ENCODE data around the gene PLG. TPM values are rescaled to one million over a fixed set of nuclear protein-coding genes. Genes with fewer than 3 reads are reported as not detected.
"Not testable (repeated sequence)": the region's sequence is repeated elsewhere in the genome, so short reads cannot be mapped to it uniquely, and the experiment has no call there.

Gene PLG
- total RNA-seq, 1 experiment from 2014 or later: 0.57 TPM

DNA sequence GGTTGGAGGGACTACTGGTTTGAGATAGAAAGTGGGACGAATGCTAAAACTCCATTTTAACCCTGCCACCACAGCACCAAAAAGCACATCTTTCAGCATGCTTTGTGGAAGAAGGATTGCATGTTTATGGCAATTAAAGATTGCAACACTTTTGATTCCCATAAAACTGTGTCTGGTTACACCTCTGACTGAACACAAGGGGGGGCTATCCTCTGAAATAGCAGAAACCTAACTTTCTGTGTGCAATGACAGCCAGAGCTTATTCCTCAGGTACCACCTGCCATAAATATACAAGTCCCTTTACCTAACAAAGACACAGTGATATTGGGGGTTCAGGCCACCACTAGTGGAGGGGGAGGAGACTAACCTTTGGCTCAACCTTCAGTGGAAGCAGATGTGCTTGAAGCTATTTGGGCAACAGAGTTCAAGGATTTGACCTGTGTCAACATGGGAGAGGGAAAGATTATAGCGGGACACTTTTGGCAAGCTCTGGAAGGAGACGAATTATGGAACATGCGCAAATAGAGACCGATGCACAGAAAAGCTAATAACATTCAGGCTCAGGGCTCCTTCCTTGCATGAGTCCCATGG, 9.6 kb upstream of the PLG start:
- in situ Hi-C loops (cut with HindIII; ENCODE audit: low pct_unique_long_range_greater_than_20kb, low sequenced_read_pairs) (no loop called here), intact Hi-C loops (cut with micrococcal nuclease; ENCODE audit: unreplicated experiment) (no loop called here)
- TF ChIP-seq POLR2AphosphoS5 (IDR thresholded peaks at IDR 0.05; ENCODE audit: low read depth, low read length): no peak
- no peak for TF ChIP-seq REST (IDR thresholded peaks at IDR 0.05; ENCODE audit: insufficient read depth in 1 of 2, low read depth in 2 of 2, low read length in 1 of 2)
- no peak for TF ChIP-seq SIN3A (IDR thresholded peaks at IDR 0.05; ENCODE audit: borderline replicate concordance, insufficient read depth, low read depth, low read length)
- TF ChIP-seq CTCF (IDR thresholded peaks at IDR 0.05): peak; percentile 23
- TF ChIP-seq TCF7L2 (IDR thresholded peaks at IDR 0.05; ENCODE audit: low read depth, low read length): no peak
- ATAC-seq (no peak), DNase-seq (ENCODE audit: low read depth, low spot score) (no peak)
- no peaks in the 10 kb centered on the region for H3K4me1 ChIP-seq (ENCODE audit: control insufficient read depth, insufficient read depth, low read length)
- H3K27me3 ChIP-seq (ENCODE audit: control insufficient read depth, insufficient read depth, low read length): no peaks in the 10 kb centered on the region
- no peaks in the 10 kb centered on the region for H3K36me3 ChIP-seq (ENCODE audit: control insufficient read depth, insufficient read depth, low read length)
- no peaks in the 10 kb centered on the region for H3K9me3 ChIP-seq (ENCODE audit: control insufficient read depth, insufficient read depth, low read depth, low read length)
- no peak overlapping the region for H3K27ac ChIP-seq (ENCODE audit: low read length)
- ChIA-PET POLR2A (no interaction called here), CTCF (no interaction called here)
- H3K4me3 ChIP-seq (ENCODE audit: low read depth in 2 of 2, low read length in 2 of 2): no peak overlapping the region
- BruUV-seq (replicated peaks): no TSS peak

GRCh38 chr6:160695025-160695424, 7.0 kb upstream of the PLG start:
- H3K4me1 ChIP-seq (ENCODE audit: control insufficient read depth, insufficient read depth, low read length); DNase-seq (ENCODE audit: low read depth, low spot score); H3K9me3 ChIP-seq (ENCODE audit: control insufficient read depth, insufficient read depth, low read depth, low read length); in situ Hi-C loops (cut with HindIII; ENCODE audit: low pct_unique_long_range_greater_than_20kb, low sequenced_read_pairs); BruUV-seq (replicated peaks); H3K4me3 ChIP-seq (ENCODE audit: low read depth in 2 of 2, low read length in 2 of 2); POLR2A ChIA-PET; ATAC-seq; H3K36me3 ChIP-seq (ENCODE audit: control insufficient read depth, insufficient read depth, low read length); intact Hi-C loops (cut with micrococcal nuclease; ENCODE audit: unreplicated experiment); H3K27ac ChIP-seq (ENCODE audit: low read length); H3K27me3 ChIP-seq (ENCODE audit: control insufficient read depth, insufficient read depth, low read length); CTCF ChIA-PET: not testable (repeated sequence)

- H3K27me3 ChIP-seq (ENCODE audit: control insufficient read depth, insufficient read depth, low read length); H3K9me3 ChIP-seq (ENCODE audit: control insufficient read depth, insufficient read depth, low read depth, low read length); H3K36me3 ChIP-seq (ENCODE audit: control insufficient read depth, insufficient read depth, low read length); ATAC-seq; H3K4me1 ChIP-seq (ENCODE audit: control insufficient read depth, insufficient read depth, low read length); H3K4me3 ChIP-seq (ENCODE audit: low read depth in 2 of 2, low read length in 2 of 2); POLR2A ChIA-PET; DNase-seq (ENCODE audit: low read depth, low spot score); intact Hi-C loops (cut with micrococcal nuclease; ENCODE audit: unreplicated experiment); in situ Hi-C loops (cut with HindIII; ENCODE audit: low pct_unique_long_range_greater_than_20kb, low sequenced_read_pairs); BruUV-seq (replicated peaks); H3K27ac ChIP-seq (ENCODE audit: low read length); CTCF ChIA-PET: not testable (repeated sequence)
These were observed 6.4 kb upstream of the PLG start for GRCh38 chr6:160695622-160696021.

- H3K4me3 ChIP-seq (ENCODE audit: low read depth in 2 of 2, low read length in 2 of 2); intact Hi-C loops (cut with micrococcal nuclease; ENCODE audit: unreplicated experiment); H3K27ac ChIP-seq (ENCODE audit: low read length); BruUV-seq (replicated peaks); H3K27me3 ChIP-seq (ENCODE audit: control insufficient read depth, insufficient read depth, low read length); ATAC-seq; in situ Hi-C loops (cut with HindIII; ENCODE audit: low pct_unique_long_range_greater_than_20kb, low sequenced_read_pairs); DNase-seq (ENCODE audit: low read depth, low spot score); H3K36me3 ChIP-seq (ENCODE audit: control insufficient read depth, insufficient read depth, low read length); H3K4me1 ChIP-seq (ENCODE audit: control insufficient read depth, insufficient read depth, low read length); CTCF ChIA-PET; POLR2A ChIA-PET; H3K9me3 ChIP-seq (ENCODE audit: control insufficient read depth, insufficient read depth, low read depth, low read length): not testable (repeated sequence)
These were observed 5.2 kb upstream of the PLG start for GRCh38 chr6:160696884-160697283.

All from Panc1 (cell line).